ENCODE results near the gene DCANP1.

DCANP1 gene

GRCh38 chr5:135449644-135450043 lies 2.5 kb upstream of the DCANP1 start:
- TF ChIP-seq, protein P1, sequence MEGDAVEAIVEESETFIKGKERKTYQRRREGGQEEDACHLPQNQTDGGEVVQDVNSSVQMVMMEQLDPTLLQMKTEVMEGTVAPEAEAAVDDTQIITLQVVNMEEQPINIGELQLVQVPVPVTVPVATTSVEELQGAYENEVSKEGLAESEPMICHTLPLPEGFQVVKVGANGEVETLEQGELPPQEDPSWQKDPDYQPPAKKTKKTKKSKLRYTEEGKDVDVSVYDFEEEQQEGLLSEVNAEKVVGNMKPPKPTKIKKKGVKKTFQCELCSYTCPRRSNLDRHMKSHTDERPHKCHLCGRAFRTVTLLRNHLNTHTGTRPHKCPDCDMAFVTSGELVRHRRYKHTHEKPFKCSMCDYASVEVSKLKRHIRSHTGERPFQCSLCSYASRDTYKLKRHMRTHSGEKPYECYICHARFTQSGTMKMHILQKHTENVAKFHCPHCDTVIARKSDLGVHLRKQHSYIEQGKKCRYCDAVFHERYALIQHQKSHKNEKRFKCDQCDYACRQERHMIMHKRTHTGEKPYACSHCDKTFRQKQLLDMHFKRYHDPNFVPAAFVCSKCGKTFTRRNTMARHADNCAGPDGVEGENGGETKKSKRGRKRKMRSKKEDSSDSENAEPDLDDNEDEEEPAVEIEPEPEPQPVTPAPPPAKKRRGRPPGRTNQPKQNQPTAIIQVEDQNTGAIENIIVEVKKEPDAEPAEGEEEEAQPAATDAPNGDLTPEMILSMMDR (IDR thresholded peaks at IDR 0.05; ENCODE audit: low read depth, low read length), result no peak
- no peak overlapping the region for H3K4me3 ChIP-seq (ENCODE audit: low read depth, low read length)

DNA sequence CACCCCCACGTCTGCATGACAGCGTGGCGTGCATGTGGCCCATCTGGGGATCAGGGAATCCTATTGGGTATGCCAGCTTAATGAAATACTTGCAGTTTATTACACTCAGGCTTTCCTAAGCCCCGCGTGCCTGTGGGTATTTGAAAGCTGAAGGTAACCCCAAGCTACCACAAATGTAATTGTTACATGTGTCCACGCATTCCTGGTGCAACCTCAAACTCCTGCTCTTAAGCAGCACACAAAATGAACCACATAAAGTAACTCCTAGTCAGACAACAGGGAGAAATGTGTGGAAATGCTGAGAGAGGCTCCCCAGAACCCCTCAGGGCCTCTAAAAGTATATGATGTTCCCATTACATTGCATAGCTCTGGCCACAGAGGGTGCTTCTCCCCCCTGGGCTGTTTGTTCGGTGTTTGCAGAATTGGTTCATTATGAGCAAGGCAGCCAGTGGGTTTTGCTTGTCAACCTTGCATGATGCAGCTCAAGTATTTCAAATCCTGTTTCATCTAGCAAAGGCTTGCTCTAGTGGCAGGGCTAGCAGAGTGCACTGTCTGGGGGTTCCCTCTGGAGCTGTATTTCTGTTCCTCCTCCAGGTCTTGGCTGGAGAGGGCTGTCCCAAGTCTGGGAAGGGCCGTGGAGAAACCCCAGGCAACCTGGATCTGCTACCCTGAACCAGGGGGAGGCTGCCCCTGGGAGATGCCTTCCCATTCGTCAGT lies 1.8 kb upstream of the DCANP1 start:
- H3K4me3 ChIP-seq (ENCODE audit: low read depth, low read length), result no peak overlapping the region
- TF ChIP-seq, protein P1 (IDR thresholded peaks at IDR 0.05; ENCODE audit: low read depth, low read length), result no peak

DNA sequence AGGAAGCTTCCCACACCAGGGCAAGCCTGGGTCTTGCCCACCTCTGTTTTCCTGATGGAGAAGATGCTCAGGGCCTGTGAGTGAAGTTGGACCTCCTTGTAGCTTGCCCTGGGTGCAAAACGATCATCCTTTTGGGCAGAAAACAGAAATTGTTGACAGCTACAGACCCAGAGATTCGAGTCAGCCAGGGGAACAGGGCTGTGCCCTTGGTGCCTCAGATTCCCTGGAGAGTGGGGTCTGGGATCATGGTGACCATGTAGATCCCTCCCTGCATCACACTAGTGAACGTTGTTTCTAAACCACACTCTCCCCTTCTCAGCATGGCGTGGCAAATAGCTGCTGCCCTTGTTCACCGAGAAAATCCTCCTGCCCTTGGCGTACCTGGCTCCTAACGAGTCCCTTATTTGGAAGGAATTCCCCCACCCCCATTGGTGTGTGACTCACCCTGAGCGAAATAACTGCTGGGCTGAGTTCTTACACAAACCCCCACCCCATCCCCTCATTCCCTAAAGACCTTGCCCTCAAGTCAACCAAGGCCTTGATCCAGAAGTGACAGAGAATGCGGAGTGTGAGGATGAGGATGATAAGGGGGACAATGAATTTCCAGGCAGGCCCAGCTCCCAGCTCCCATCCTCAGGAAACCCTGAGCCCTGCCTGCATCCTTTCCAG lies 1.1 kb upstream of the DCANP1 start:
- H3K4me3 ChIP-seq (ENCODE audit: low read depth, low read length), result no peak overlapping the region
- TF ChIP-seq, protein P1 (IDR thresholded peaks at IDR 0.05; ENCODE audit: low read depth, low read length), result no peak

DNA sequence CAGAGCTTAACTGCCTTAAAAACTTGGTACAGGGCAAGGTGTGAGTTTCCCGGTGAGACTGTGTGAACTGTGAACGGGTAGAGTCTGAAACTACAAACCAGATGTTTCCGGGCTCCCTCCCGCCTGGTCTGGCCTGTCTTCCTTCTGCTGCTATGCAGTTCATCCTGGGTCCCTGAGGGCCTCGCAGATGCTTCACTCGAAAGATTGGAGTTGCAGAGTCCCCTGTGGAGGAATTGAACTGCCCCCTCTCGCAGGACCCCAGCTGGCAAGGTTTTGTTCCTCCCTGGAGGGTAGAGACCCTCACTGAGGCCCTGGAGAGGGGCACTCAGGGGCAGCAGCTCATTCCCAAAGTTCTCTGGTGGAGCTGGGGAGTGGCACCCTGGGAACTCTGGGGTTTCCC lies 533 bp downstream of the DCANP1 start:
- TF ChIP-seq, protein P1 (IDR thresholded peaks at IDR 0.05; ENCODE audit: low read depth, low read length), result no peak
- H3K4me3 ChIP-seq (ENCODE audit: low read depth, low read length), result no peak overlapping the region

DNA sequence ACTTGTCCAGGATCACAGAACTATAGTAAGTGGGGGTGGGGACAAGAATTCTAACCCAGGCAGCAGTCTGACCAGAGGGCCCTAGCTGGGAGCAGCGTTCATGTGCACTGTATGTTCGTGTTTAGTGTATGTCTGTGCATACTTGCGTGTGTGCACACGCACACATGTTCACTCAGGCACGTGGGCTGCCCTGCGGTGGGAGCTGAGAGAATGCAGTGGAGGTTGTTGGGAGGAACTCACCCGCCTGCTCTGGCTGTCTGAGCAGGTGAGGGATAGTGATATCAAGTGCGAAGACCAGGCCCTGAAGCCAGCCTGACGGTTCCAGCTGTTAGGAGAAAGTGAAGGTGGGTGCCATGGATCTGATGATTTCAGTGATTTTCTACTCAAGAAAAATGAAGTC lies 942 bp downstream of the DCANP1 start:
- H3K4me3 ChIP-seq (ENCODE audit: low read depth, low read length), result no peak overlapping the region
- TF ChIP-seq, protein P1 (IDR thresholded peaks at IDR 0.05; ENCODE audit: low read depth, low read length), result no peak

DNA sequence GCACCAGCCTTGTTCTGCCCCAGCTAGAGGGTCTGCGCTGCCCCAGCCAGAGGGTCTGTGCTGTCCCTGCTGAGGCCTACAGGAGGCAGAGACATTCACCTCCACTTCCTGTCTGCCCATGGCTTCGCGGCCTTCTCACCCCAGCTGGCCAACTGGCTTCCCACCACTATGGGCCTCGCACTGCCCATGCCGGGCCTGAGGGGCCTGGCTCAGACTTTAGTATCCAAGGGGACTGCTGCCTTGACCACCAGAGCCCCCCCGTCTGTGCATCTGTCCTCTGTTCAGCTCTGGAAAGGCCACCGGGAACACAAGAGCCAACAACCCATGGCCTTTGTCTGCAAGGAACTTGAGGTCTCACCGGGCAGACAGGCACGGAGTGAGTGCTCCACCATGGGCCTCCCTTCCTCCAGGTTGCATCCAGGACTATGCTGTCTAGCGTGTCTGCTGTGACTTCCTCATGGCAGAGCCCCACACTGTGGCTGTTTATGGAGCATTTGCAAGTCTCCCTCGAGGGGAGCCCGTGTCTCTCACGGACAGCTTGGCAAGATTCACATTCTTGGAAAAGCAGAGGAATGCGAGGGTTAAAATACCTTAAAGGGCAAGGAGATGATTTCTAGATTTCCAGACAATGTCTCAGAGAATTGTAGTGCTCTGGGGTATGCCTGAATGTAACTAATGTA lies 1.7 kb downstream of the DCANP1 start:
- no peak overlapping the region for H3K4me3 ChIP-seq (ENCODE audit: low read depth, low read length)
- TF ChIP-seq, protein P1 (IDR thresholded peaks at IDR 0.05; ENCODE audit: low read depth, low read length), result no peak

DNA sequence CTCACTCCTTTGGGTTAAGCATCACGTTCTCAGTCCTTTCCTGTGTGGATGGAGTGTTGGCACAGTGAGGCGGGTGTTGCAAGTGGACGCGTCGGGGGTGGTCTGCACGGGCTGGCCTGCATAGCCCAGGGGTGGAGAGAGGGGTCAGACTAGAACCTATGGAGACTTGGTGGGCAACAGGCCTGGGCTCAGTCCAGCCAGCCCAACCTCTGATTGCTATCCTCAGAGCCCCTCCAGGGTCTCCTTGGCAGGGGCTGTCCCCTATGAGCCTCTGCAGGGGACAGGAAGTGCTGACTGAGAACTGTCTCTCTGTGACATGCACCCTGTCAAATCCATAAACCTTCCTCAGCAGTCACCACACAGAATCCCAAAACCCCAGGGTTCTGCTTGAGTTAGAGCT lies 2.3 kb downstream of the DCANP1 start:
- TF ChIP-seq, protein P1 (IDR thresholded peaks at IDR 0.05; ENCODE audit: low read depth, low read length), result no peak
- no peak overlapping the region for H3K4me3 ChIP-seq (ENCODE audit: low read depth, low read length)
